LNCaP clone FGC (cell line): ENCODE measurements around the gene TMEM38B.
"Not testable (repeated sequence)": the region's sequence is repeated elsewhere in the genome, so short reads cannot be mapped to it uniquely, and the experiment has no call there.

Experiments
- DNase-seq: peaks from one replicate; pipeline ENCODE4 v3.0.0-alpha.2; 2011; ENCODE audit warnings: low read depth
- H3K4me3 ChIP-seq: 2 replicates; pipeline ENCODE4 v1.5.1; 2011; ENCODE audit warnings: mild to moderate bottlenecking, low read depth, low read length, control low read depth
- TF ChIP-seq, protein P1 (sequence below): IDR thresholded peaks from 2 replicates; pipeline ENCODE4 v1.5.1; 2012; ENCODE audit warnings: mild to moderate bottlenecking; ENCODE audit not compliant: control insufficient read depth, insufficient read depth; ENCODE audit errors: extremely low read depth

TMEM38B gene

DNA sequence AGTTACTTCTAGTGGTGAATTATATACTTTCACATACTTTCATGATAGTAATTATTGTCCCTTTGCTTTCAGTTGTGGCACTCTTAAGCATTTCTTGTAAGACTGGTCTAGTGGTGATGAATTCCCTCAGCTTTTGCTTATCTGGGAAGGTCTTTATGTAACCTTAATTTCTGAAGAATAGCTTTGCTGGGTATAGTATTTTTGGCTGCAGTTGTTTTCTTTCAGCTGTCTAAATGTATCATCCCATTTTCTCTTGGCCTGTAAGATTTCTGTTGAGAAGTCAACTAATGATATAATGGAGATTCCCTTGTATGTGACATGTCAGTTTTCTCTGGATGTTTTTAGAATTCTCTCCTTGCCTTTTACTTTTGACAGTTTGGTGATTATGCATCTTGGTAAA is 41.0 kb downstream of the TMEM38B start:
- TF ChIP-seq, protein P1, sequence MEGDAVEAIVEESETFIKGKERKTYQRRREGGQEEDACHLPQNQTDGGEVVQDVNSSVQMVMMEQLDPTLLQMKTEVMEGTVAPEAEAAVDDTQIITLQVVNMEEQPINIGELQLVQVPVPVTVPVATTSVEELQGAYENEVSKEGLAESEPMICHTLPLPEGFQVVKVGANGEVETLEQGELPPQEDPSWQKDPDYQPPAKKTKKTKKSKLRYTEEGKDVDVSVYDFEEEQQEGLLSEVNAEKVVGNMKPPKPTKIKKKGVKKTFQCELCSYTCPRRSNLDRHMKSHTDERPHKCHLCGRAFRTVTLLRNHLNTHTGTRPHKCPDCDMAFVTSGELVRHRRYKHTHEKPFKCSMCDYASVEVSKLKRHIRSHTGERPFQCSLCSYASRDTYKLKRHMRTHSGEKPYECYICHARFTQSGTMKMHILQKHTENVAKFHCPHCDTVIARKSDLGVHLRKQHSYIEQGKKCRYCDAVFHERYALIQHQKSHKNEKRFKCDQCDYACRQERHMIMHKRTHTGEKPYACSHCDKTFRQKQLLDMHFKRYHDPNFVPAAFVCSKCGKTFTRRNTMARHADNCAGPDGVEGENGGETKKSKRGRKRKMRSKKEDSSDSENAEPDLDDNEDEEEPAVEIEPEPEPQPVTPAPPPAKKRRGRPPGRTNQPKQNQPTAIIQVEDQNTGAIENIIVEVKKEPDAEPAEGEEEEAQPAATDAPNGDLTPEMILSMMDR, result no peak
- DNase-seq, result no peak
- no peak overlapping the region for H3K4me3 ChIP-seq

GRCh38 chr9:105737205-105737604 is 42.9 kb downstream of the TMEM38B start:
- no peak overlapping the region for H3K4me3 ChIP-seq
- TF ChIP-seq, protein P1, result no peak
- DNase-seq, result no peak

- TF ChIP-seq, protein P1, result no peak
- DNase-seq, result no peak
- no peak overlapping the region for H3K4me3 ChIP-seq
These were observed 47.7 kb downstream of the TMEM38B start for GRCh38 chr9:105742088-105742487.

DNA sequence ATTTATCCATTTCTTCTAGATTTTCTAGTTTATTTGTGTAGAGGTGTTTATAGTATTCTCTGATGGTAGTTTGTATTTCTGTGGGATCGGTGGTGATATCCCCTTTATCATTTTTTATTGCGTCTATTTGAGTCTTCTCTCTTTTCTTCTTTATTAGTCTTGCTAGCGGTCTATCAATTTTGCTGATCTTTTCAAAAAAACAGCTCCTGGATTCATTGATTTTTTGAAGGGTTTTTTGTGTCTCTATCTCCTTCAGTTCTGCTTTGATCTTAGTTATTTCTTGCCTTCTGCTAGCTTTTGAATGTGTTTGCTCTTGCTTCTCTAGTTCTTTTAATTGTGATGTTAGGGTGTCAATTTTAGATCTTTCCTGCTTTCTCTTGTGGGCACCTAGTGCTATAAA is 53.0 kb downstream of the TMEM38B start:
- H3K4me3 ChIP-seq, DNase-seq: not testable (repeated sequence)

DNA sequence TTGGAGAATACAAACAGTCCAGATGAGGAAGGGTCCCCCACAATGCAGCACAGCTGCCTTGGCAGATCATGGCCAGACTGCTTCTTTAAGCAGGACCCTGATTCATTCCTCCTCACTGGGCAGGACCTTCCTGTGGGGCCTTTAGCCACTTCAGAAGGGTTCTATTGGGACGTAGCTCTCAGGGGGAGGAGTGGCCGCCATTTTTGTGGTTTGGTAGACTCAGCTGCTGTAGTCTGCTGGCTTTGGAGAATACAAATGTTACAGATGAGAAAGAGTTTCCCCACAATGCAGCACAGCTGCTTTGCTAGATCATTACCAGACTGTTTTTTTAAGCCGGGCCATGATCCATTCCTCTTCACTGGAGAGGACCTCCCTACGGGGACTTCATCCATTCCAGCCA is 57.4 kb downstream of the TMEM38B start:
- TF ChIP-seq, protein P1, result no peak
- no peak for DNase-seq
- H3K4me3 ChIP-seq, result no peak overlapping the region

- no peak overlapping the region for H3K4me3 ChIP-seq
- DNase-seq, result no peak
- TF ChIP-seq, protein P1, result no peak
These were observed 63.3 kb downstream of the TMEM38B start for GRCh38 chr9:105757496-105758251.

DNA sequence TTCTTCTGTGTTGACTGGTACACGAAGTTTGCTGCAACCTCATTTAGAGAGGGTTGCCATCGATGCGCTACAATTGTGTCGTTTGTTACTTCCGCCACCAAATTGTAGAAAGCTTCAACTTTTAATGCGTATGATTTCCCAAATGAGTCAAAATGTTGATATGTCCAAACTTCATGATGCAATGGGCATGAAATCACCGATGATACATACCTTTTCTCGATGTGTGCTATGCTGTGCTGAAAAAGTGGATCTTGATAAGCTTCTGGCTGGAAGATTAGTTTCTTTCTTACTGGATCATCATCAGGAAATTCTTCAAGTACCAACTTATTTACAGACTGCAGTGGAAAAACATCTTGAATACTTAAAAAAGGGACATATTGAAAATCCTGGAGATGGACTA is 65.7 kb downstream of the TMEM38B start:
- no peak overlapping the region for H3K4me3 ChIP-seq
- TF ChIP-seq, protein P1, result no peak
- no peak for DNase-seq

GRCh38 chr9:105782561-105783494 is 88.5 kb downstream of the TMEM38B start:
- not testable (repeated sequence) for H3K4me3 ChIP-seq, DNase-seq

DNA sequence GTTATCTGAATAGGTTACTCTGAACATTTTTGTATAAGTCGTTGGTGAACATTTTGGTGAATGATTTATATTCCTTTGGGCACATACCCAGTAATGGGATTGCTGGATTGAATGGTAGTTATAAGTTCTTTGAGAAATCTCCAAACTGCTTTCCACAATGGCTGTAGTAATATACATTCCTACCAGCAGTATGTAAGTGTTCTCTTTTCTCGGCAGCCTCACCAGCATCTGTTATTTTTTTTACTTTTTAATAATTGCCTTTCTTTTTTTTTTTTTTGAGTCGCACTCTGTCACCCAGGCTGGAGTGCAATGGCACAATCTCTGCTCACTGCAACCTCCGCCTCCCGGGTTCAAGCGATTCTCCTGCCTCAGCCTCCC is 89.1 kb downstream of the TMEM38B start:
- DNase-seq, H3K4me3 ChIP-seq: not testable (repeated sequence)

DNA sequence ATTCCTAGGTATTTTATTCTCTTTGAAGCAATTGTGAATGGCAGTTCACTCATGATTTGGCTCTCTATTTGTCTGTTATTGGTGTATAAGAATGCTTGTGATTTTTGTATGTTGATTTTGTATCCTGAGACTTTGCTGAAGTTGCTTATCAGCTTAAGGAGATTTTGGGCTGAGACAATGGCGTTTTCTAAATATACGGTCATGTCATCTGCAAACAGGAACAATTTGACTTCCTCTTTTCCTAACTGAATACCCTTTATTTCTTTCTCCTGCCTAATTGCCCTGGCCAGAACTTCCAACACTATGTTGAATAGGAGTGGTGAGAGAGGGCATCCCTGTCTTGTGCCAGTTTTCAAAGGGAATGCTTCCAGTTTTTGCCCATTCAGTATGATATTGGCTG is 92.5 kb downstream of the TMEM38B start:
- not testable (repeated sequence) for DNase-seq

More for the DNA sequence above, 92.5 kb downstream of the TMEM38B start:
- H3K4me3 ChIP-seq, result not testable (repeated sequence)
